Fibroblast of lung (primary cell): Measurements from ENCODE around the gene VPS41.

Source experiments
- CTCF ChIP-seq, 2 donors: IDR thresholded peaks in 1 of 2; conservative IDR thresholded peaks in 1 of 2; 1 replicate in 1 of 2; 2 replicates in 1 of 2; pipeline ENCODE4 v1.5.1; 2011 to 2012; ENCODE audit warnings: low read length in 2 of 2, control low read depth in 1 of 2, inconsistent platforms in 1 of 2, low read depth in 1 of 2, mild to moderate bottlenecking in 1 of 2
- EZH2 ChIP-seq: IDR thresholded peaks from 2 replicates; pipeline ENCODE4 v1.5.1; 2012; ENCODE audit warnings: low read length, control low read depth, mild to moderate bottlenecking; ENCODE audit errors: missing control alignments

GRCh38 chr7:38855386-38855785 lies 53.6 kb downstream of the VPS41 start:
- no peak for TF ChIP-seq CTCF (conservative IDR thresholded peaks at IDR 0.05 in 1 of 2, IDR thresholded peaks at IDR 0.05 in 1 of 2; ENCODE audit: low read depth in 1 of 2, low read length in 2 of 2)
- TF ChIP-seq EZH2: no peak
